H9 (cell line): Measurements from ENCODE around the gene STK35. TPM values are rescaled to one million over a fixed set of nuclear protein-coding genes. Genes with fewer than 3 reads are reported as not detected.

Source experiments
- DNase-seq: peaks from one replicate; pipeline ENCODE4 v3.0.0-alpha.2; 2017
- H2AFZ ChIP-seq: one replicate; pipeline ENCODE4 v1.6.1; 2013; ENCODE audit warnings: mild to moderate bottlenecking, low read length, control low read depth, moderate library complexity
- H2AK5ac ChIP-seq: 2 replicates; pipeline ENCODE4 v1.6.1; 2013; ENCODE audit warnings: low read length, control low read depth, mixed read lengths; ENCODE audit not compliant: insufficient read length
- H2BK120ac ChIP-seq: one replicate; pipeline ENCODE4 v1.6.1; 2013; ENCODE audit warnings: low read depth, mild to moderate bottlenecking, low read length, control low read depth, inconsistent platforms; ENCODE audit not compliant: poor library complexity, severe bottlenecking
- H2BK12ac ChIP-seq: 2 replicates; pipeline ENCODE4 v1.6.1; 2013; ENCODE audit warnings: low read length, control low read depth, mixed read lengths, low read depth; ENCODE audit not compliant: insufficient read length
- H2BK15ac ChIP-seq: 2 replicates; pipeline ENCODE4 v1.6.1; 2013; ENCODE audit warnings: low read depth, low read length, control low read depth
- H2BK20ac ChIP-seq: one replicate; pipeline ENCODE4 v1.6.1; 2013; ENCODE audit warnings: low read depth, mild to moderate bottlenecking, low read length, control low read depth, inconsistent platforms; ENCODE audit not compliant: poor library complexity, severe bottlenecking
- H2BK5ac ChIP-seq: 2 replicates; pipeline ENCODE4 v1.6.1; 2013; ENCODE audit warnings: low read length, control low read depth, mixed read lengths; ENCODE audit not compliant: insufficient read length
- H3K14ac ChIP-seq: 2 replicates; pipeline ENCODE4 v1.6.1; 2013; ENCODE audit warnings: low read length, control low read depth; ENCODE audit not compliant: insufficient read depth
- H3K18ac ChIP-seq: 2 replicates; pipeline ENCODE4 v1.6.1; 2013; ENCODE audit warnings: low read depth, mild to moderate bottlenecking, mixed read lengths, low read length, control low read depth; ENCODE audit not compliant: insufficient read length
- H3K23ac ChIP-seq: 2 replicates; pipeline ENCODE4 v1.6.1; 2013; ENCODE audit warnings: low read length, control low read depth, mixed read lengths, low read depth; ENCODE audit not compliant: insufficient read length
- H3K23me2 ChIP-seq: 2 replicates; pipeline ENCODE4 v1.6.1; 2013; ENCODE audit warnings: low read depth, mild to moderate bottlenecking, mixed read lengths, low read length, control low read depth; ENCODE audit not compliant: insufficient read length, poor library complexity, severe bottlenecking
- H3K27ac ChIP-seq: 2 replicates; pipeline ENCODE4 v1.5.1; 2013; ENCODE audit warnings: low read length, control low read depth, mixed read lengths, low read depth; ENCODE audit not compliant: insufficient read length
- H3K27me3 ChIP-seq: 2 replicates; pipeline ENCODE4 v1.6.1; 2013; ENCODE audit warnings: low read length, control low read depth, inconsistent platforms; ENCODE audit not compliant: insufficient read depth
- H3K4ac ChIP-seq: 2 replicates; pipeline ENCODE4 v1.6.1; 2013; ENCODE audit warnings: low read depth, mild to moderate bottlenecking, control low read depth, inconsistent platforms, low read length, moderate library complexity
- H3K4me1 ChIP-seq: 2 replicates; pipeline ENCODE4 v1.6.1; 2013; ENCODE audit warnings: low read length, control low read depth, inconsistent platforms; ENCODE audit not compliant: insufficient read depth
- H3K4me2 ChIP-seq: 2 replicates; pipeline ENCODE4 v1.6.1; 2013; ENCODE audit warnings: low read length, control low read depth, mixed read lengths; ENCODE audit not compliant: insufficient read length, insufficient read depth
- H3K56ac ChIP-seq: 2 replicates; pipeline ENCODE4 v1.6.1; 2013; ENCODE audit warnings: low read depth, mild to moderate bottlenecking, mixed read lengths, low read length, control low read depth; ENCODE audit not compliant: insufficient read length
- H3K79me1 ChIP-seq: 2 replicates; pipeline ENCODE4 v1.6.1; 2013; ENCODE audit warnings: low read depth, mild to moderate bottlenecking, moderate library complexity, low read length, control low read depth, inconsistent platforms; ENCODE audit not compliant: insufficient read depth, poor library complexity, severe bottlenecking
- H3K79me2 ChIP-seq: 2 replicates; pipeline ENCODE4 v1.6.1; 2013; ENCODE audit warnings: low read length, control low read depth, inconsistent platforms; ENCODE audit not compliant: insufficient read depth
- H3K9ac ChIP-seq: 2 replicates; pipeline ENCODE4 v1.6.1; 2013; ENCODE audit warnings: low read length, control low read depth, mixed read lengths; ENCODE audit not compliant: insufficient read length; ENCODE audit errors: extremely low read depth
- H3K9me3 ChIP-seq: one replicate; pipeline ENCODE4 v1.6.1; 2013; ENCODE audit warnings: low read depth, low read length, inconsistent platforms; ENCODE audit not compliant: control insufficient read depth
- H3T11ph ChIP-seq: one replicate; pipeline ENCODE4 v1.6.1; 2013; ENCODE audit warnings: mild to moderate bottlenecking, low read length, control low read depth, inconsistent platforms
- H4K20me1 ChIP-seq: one replicate; pipeline ENCODE4 v1.6.1; 2013; ENCODE audit not compliant: control insufficient read depth, insufficient read length, insufficient read depth
- H4K5ac ChIP-seq: 2 replicates; pipeline ENCODE4 v1.6.1; 2013; ENCODE audit warnings: low read depth, mild to moderate bottlenecking, mixed read lengths, low read length, control low read depth; ENCODE audit not compliant: insufficient read length
- H4K8ac ChIP-seq: replicated peaks from 2 replicates; pipeline ENCODE4 v1.6.1; 2013; ENCODE audit warnings: low read length, control low read depth, mixed read lengths, low read depth; ENCODE audit not compliant: insufficient read length
- H4K91ac ChIP-seq: 2 replicates; pipeline ENCODE4 v1.6.1; 2013; ENCODE audit warnings: low read depth, mild to moderate bottlenecking, moderate library complexity, mixed read lengths, low read length, control low read depth; ENCODE audit not compliant: insufficient read length
- H3K27ac Mint-ChIP-seq, 3 experiments: 2 replicates in 2 of 3; 3 replicates in 1 of 3; pipeline ENCODE4 v1.8.0; 2020 to 2021; ENCODE audit warnings: mixed read lengths in 3 of 3, mild to moderate bottlenecking in 1 of 3, moderate library complexity in 1 of 3
- H3K27me3 Mint-ChIP-seq: 2 replicates; pipeline ENCODE4 v1.8.0; 2021; ENCODE audit warnings: low read depth, mild to moderate bottlenecking, moderate library complexity, mixed read lengths
- H3K36me3 Mint-ChIP-seq, 3 experiments: 2 replicates in 2 of 3; 3 replicates in 1 of 3; pipeline ENCODE4 v1.8.0; 2020 to 2021; ENCODE audit warnings: low read depth in 3 of 3, mixed read lengths in 3 of 3; ENCODE audit not compliant: insufficient read depth in 1 of 3
- H3K4me1 Mint-ChIP-seq, 2 experiments: 2 replicates each; pipeline ENCODE4 v1.8.0; 2020; ENCODE audit warnings: mixed read lengths in 2 of 2
- H3K4me3 Mint-ChIP-seq, 2 experiments: 2 replicates in 1 of 2; 3 replicates in 1 of 2; pipeline ENCODE4 v1.8.0; 2020 to 2021; ENCODE audit warnings: mild to moderate bottlenecking in 2 of 2, mixed read lengths in 2 of 2, moderate library complexity in 1 of 2
- H3K9me3 Mint-ChIP-seq, 2 experiments: 2 replicates in 1 of 2; 3 replicates in 1 of 2; pipeline ENCODE4 v1.8.0; 2020; ENCODE audit warnings: mild to moderate bottlenecking in 2 of 2, mixed read lengths in 2 of 2, moderate library complexity in 1 of 2
- CTCF ChIP-seq: fragments of 200-600 bp; sonication (generic); conservative IDR thresholded peaks from 3 replicates; pipeline ENCODE4 v1.8.0; 2021; ENCODE audit warnings: antibody characterized with exemption, mild to moderate bottlenecking
- WGBS: extraction: QIAGEN DNeasy Blood & Tissue Kit; methylation state at CpG from one replicate; pipeline ENCODE4 v1.1.7; 2013; ENCODE audit warnings: missing lambda C conversion rate, low lambda C conversion rate, mixed read lengths; ENCODE audit not compliant: insufficient read length; ENCODE audit errors: extremely low coverage; 5-methylcytosine and 5-hydroxymethylcytosine counted together
- total RNA-seq: library from RNA; stranded (reverse); gene quantifications from 2 replicates; pipeline ENCODE4 v1.2.1, GENCODE V29; 2021

The STK35 gene
- total RNA-seq, 1 experiment from 2014 or later, result 66.2 TPM

GRCh38 chr20:2156224-2156623 lies 54.6 kb downstream of the STK35 start:
- Mint-ChIP-seq H3K27me3 (no peaks in the 10 kb centered on the region; the same call in 1 of the 2 replicates), H3K9me3 (no peaks in the 10 kb centered on the region)

More at GRCh38 chr20:2156224-2156623, 54.6 kb downstream of the STK35 start:
- H4K8ac ChIP-seq, result no peak overlapping the region
- H3K27me3 ChIP-seq, result no peaks in the 10 kb centered on the region
- no peaks in the 10 kb centered on the region for H3K79me2 ChIP-seq
- no peak overlapping the region for H2BK5ac ChIP-seq
- H3K9ac ChIP-seq, result no peak overlapping the region
- H2AK5ac ChIP-seq, result no peak overlapping the region
- H3K4me1 ChIP-seq, result no peaks in the 10 kb centered on the region
- H3K18ac ChIP-seq, result no peak overlapping the region
- no peak for DNase-seq
- no CpG with 5 or more reads among the region's 4 CpGs for WGBS
- no peak overlapping the region for H2BK120ac ChIP-seq
- Mint-ChIP-seq H3K4me3 (no peak overlapping the region), H3K36me3 (no peaks in the 10 kb centered on the region), H3K27ac (no peak overlapping the region), H3K4me1 (peaks cover 1 to 8% of the 10 kb centered on the region in 2 experiments; a peak in 3 of 4 replicates)
- no peak overlapping the region for H3K23ac ChIP-seq
- no peak overlapping the region for H3K4ac ChIP-seq
- no peak overlapping the region for H2BK12ac ChIP-seq
- H3K23me2 ChIP-seq, result no peaks in the 10 kb centered on the region
- H3T11ph ChIP-seq, result no peak overlapping the region
- no peaks in the 10 kb centered on the region for H3K9me3 ChIP-seq
- no peak overlapping the region for H3K4me2 ChIP-seq
- H3K27ac ChIP-seq, result no peak overlapping the region
- H4K5ac ChIP-seq, result no peak overlapping the region
- no peak overlapping the region for H4K91ac ChIP-seq
- H2BK20ac ChIP-seq, result no peak overlapping the region
- H4K20me1 ChIP-seq, result no peaks in the 10 kb centered on the region
- H2AFZ ChIP-seq, result no peak overlapping the region
- TF ChIP-seq CTCF, result no peak
- H3K14ac ChIP-seq, result no peak overlapping the region
- no peak overlapping the region for H3K56ac ChIP-seq
- H2BK15ac ChIP-seq, result no peak overlapping the region
- H3K79me1 ChIP-seq, result no peaks in the 10 kb centered on the region
